HG02870 (cell line): ENCODE results near the gene DOCK8.
"Not testable (repeated sequence)": the region's sequence is repeated elsewhere in the genome, so short reads cannot be mapped to it uniquely, and the experiment has no call there.

ENCODE experiments used
- ATAC-seq: cut with Tn5 transposase; IDR thresholded peaks from one replicate; pipeline ENCODE4 v1.9.1; 2021; ENCODE audit warnings: mild to moderate bottlenecking, moderate library complexity; ENCODE audit not compliant: unreplicated experiment

Gene DOCK8

GRCh38 chr9:224582-225520, 10.2 kb downstream of the DOCK8 start:
- no peak for ATAC-seq

- ATAC-seq = no peak
Observed at GRCh38 chr9:227860-228259, 13.2 kb downstream of the DOCK8 start.

GRCh38 chr9:228929-229695, 14.4 kb downstream of the DOCK8 start:
- ATAC-seq = no peak

- ATAC-seq = not testable (repeated sequence)
Observed at GRCh38 chr9:231625-232024, 17.0 kb downstream of the DOCK8 start.

GRCh38 chr9:233708-234107, 19.0 kb downstream of the DOCK8 start:
- not testable (repeated sequence) for ATAC-seq

- no peak for ATAC-seq
Observed at GRCh38 chr9:237141-237857, 22.6 kb downstream of the DOCK8 start.

- ATAC-seq = no peak
Observed at GRCh38 chr9:237858-238345, 23.2 kb downstream of the DOCK8 start.

GRCh38 chr9:242461-243080, 27.9 kb downstream of the DOCK8 start:
- ATAC-seq = no peak

GRCh38 chr9:248278-248961, 33.8 kb downstream of the DOCK8 start:
- ATAC-seq = no peak

- no peak for ATAC-seq
Observed at GRCh38 chr9:249025-249424, 34.4 kb downstream of the DOCK8 start.

- no peak for ATAC-seq
Observed at GRCh38 chr9:250039-250438, 35.4 kb downstream of the DOCK8 start.

GRCh38 chr9:250625-251024, 36.0 kb downstream of the DOCK8 start:
- no peak for ATAC-seq

GRCh38 chr9:251398-251797, 36.7 kb downstream of the DOCK8 start:
- no peak for ATAC-seq

GRCh38 chr9:253539-253938, 38.9 kb downstream of the DOCK8 start:
- ATAC-seq = no peak

- no peak for ATAC-seq
Observed at GRCh38 chr9:254516-254915, 39.9 kb downstream of the DOCK8 start.

- no peak for ATAC-seq
Observed at GRCh38 chr9:257957-258356, 43.3 kb downstream of the DOCK8 start.

- ATAC-seq = no peak
Observed at GRCh38 chr9:259405-260404, 45.0 kb downstream of the DOCK8 start.

GRCh38 chr9:264231-264630, 49.6 kb downstream of the DOCK8 start:
- ATAC-seq = no peak
